Gastroesophageal sphincter (tissue), 4 donors: Measurements from ENCODE around the gene C17orf67. TPM values are rescaled to one million over a fixed set of nuclear protein-coding genes. Genes with fewer than 3 reads are reported as not detected.

Source experiments
- ATAC-seq: fragments of 150-250 bp; one replicate; pipeline ENCODE4 v1.9.1; 2016; ENCODE audit warnings: mild to moderate bottlenecking, moderate library complexity
- H3K27ac ChIP-seq, 4 donors: fragments of 200-600 bp; sonication (generic) in 3 of 4; 1 replicate in 3 of 4; 2 replicates in 1 of 4; pipeline ENCODE4 v1.5.1; 2016 to 2019
- H3K27me3 ChIP-seq: fragments of 200-600 bp; sonication (generic); one replicate; pipeline ENCODE4 v1.5.1; 2019
- H3K36me3 ChIP-seq, 2 donors: fragments of 200-600 bp; sonication (generic); one replicate each; pipeline ENCODE4 v1.5.1; 2019; ENCODE audit warnings: control low read depth in 1 of 2
- H3K4me1 ChIP-seq, 3 donors: fragments of 200-600 bp; sonication (generic); 1 replicate in 2 of 3; 2 replicates in 1 of 3; pipeline ENCODE4 v1.5.1; 2016 to 2019; ENCODE audit warnings: control low read depth in 2 of 3
- H3K4me3 ChIP-seq, 2 donors: fragments of 200-600 bp; sonication (generic); one replicate each; pipeline ENCODE4 v1.5.1; 2019; ENCODE audit warnings: mild to moderate bottlenecking in 1 of 2, moderate library complexity in 1 of 2
- H3K9me3 ChIP-seq, 3 donors: fragments of 200-600 bp; sonication (generic); one replicate each; pipeline ENCODE4 v1.5.1; 2017 to 2019; ENCODE audit warnings: control low read depth in 2 of 3
- CTCF ChIP-seq, 4 experiments: fragments of 200-600 bp in 2 of 4; fragments of 450-650 bp in 2 of 4; sonication (generic) in 1 of 4; IDR thresholded peaks; one replicate each; pipeline ENCODE4 v1.5.1; 2017 to 2019; ENCODE audit warnings: antibody characterized with exemption in 4 of 4, mild to moderate bottlenecking in 2 of 4, moderate library complexity in 2 of 4
- EP300 ChIP-seq: sonication (generic); formaldehyde crosslinking; IDR thresholded peaks from one replicate; pipeline ENCODE4 v1.6.1; 2017; ENCODE audit warnings: antibody characterized with exemption, mild to moderate bottlenecking
- POLR2A ChIP-seq, 2 donors: fragments of 450-650 bp; IDR thresholded peaks; one replicate each; pipeline ENCODE4 v1.6.1; 2017; ENCODE audit warnings: antibody characterized with exemption in 2 of 2, mild to moderate bottlenecking in 2 of 2, moderate library complexity in 1 of 2
- POLR2AphosphoS5 ChIP-seq: sonication (generic); formaldehyde crosslinking; IDR thresholded peaks from one replicate; pipeline ENCODE4 v1.6.1; 2017; ENCODE audit warnings: antibody characterized with exemption
- WGBS, 2 donors: methylation state at CpG; one replicate each; pipeline ENCODE4 v1.1.5; 2018; ENCODE audit warnings: low coverage in 1 of 2; 5-methylcytosine and 5-hydroxymethylcytosine counted together
- total RNA-seq, 4 donors: library from RNA; depleted of rRNA; stranded (reverse); fragments of >200 nt; gene quantifications; one replicate each; pipeline ENCODE4 v1.1.0, GENCODE V29; 2016

The C17orf67 gene
- total RNA-seq = 1 to 10 TPM; 1.1 to 3.5 (median 2.3) TPM

- 0% methylated on average over 6 of the region's 66 CpGs; no CpG with 5 or more reads in 1 of the 2 donors for WGBS, 2 donors
- Histone ChIP-seq H3K36me3 (no peaks in the 10 kb centered on the region), H3K27me3 (no peaks in the 10 kb centered on the region), H3K9me3 (no peaks in the 10 kb centered on the region), H3K27ac (peak within 1 kb of the TSS; percentile 40 to 96 (median 92)), H3K4me1 (peaks cover 0 to 66% (median 14%) of the 10 kb centered on the region in 3 donors), H3K4me3 (peak within 1 kb of the TSS; percentile 52 to 83)
- peak; percentile 96 for ATAC-seq
- peak; percentile 54 for TF ChIP-seq POLR2AphosphoS5
- no peak for TF ChIP-seq EP300
- peak; percentile 55 to 56 for TF ChIP-seq POLR2A (IDR thresholded peaks at IDR 0.05)
- TF ChIP-seq CTCF (IDR thresholded peaks at IDR 0.05) = peak in 3 of 4 experiments; percentile 7 to 26 (median 14)
These were observed at the start of gene C17orf67, which contains the start of gene DGKE for GRCh38 chr17:56833809-56834379. Gene C17orf67 (minus strand): TSS chr17:56833920. CDS start chr17:56815810, 18,110 bp downstream. Gene DGKE (plus strand): TSS chr17:56834151. CDS start chr17:56834796, 645 bp downstream.

- no peaks in the 10 kb centered on the region for H3K4me1 ChIP-seq
- H3K27me3 ChIP-seq = no peaks in the 10 kb centered on the region
- peaks cover 0 to 15% of the 10 kb centered on the region in 2 donors for H3K36me3 ChIP-seq
- no peaks in the 10 kb centered on the region for H3K9me3 ChIP-seq
- no peak overlapping the region for H3K4me3 ChIP-seq
- ATAC-seq = no peak
- WGBS, 2 donors = 63 to 100% methylated on average over 1 of the region's 3 CpGs
- no peak overlapping the region for H3K27ac ChIP-seq
- TF ChIP-seq POLR2AphosphoS5 (no peak), CTCF (IDR thresholded peaks at IDR 0.05) (no peak), EP300 (no peak), POLR2A (IDR thresholded peaks at IDR 0.05) (no peak)
These were observed 48.1 kb upstream of the C17orf67 start for GRCh38 chr17:56881685-56882295.

GRCh38 chr17:56880571-56880970 lies 46.9 kb upstream of the C17orf67 start:
- Histone ChIP-seq H3K36me3 (peaks cover 0 to 5% of the 10 kb centered on the region in 2 donors), H3K9me3 (no peaks in the 10 kb centered on the region), H3K4me1 (no peaks in the 10 kb centered on the region), H3K4me3 (no peak overlapping the region), H3K27ac (no peak overlapping the region), H3K27me3 (no peaks in the 10 kb centered on the region)
- no peak for ATAC-seq
- TF ChIP-seq POLR2A (IDR thresholded peaks at IDR 0.05) (no peak), EP300 (no peak), CTCF (IDR thresholded peaks at IDR 0.05) (no peak), POLR2AphosphoS5 (no peak)
- 69 to 71% methylated on average over 6 to 7 of the region's 8 CpGs for WGBS, 2 donors

GRCh38 chr17:56880133-56880532 lies 46.4 kb upstream of the C17orf67 start:
- no peak overlapping the region for H3K27ac ChIP-seq
- no peaks in the 10 kb centered on the region for H3K4me1 ChIP-seq
- H3K27me3 ChIP-seq = no peaks in the 10 kb centered on the region
- no peak overlapping the region for H3K4me3 ChIP-seq
- WGBS, 2 donors = 66 to 74% methylated on average over 2 to 3 of the region's 3 CpGs
- ATAC-seq = no peak
- H3K9me3 ChIP-seq = no peaks in the 10 kb centered on the region
- TF ChIP-seq EP300 = no peak
- no peak for TF ChIP-seq CTCF (IDR thresholded peaks at IDR 0.05)
- no peak for TF ChIP-seq POLR2A (IDR thresholded peaks at IDR 0.05)
- TF ChIP-seq POLR2AphosphoS5 = no peak
- peaks cover 0 to 5% of the 10 kb centered on the region in 2 donors for H3K36me3 ChIP-seq

GRCh38 chr17:56879280-56879679 lies 45.6 kb upstream of the C17orf67 start:
- TF ChIP-seq POLR2AphosphoS5 = no peak
- TF ChIP-seq POLR2A (IDR thresholded peaks at IDR 0.05) = no peak
- TF ChIP-seq CTCF (IDR thresholded peaks at IDR 0.05) = no peak
- no peak for TF ChIP-seq EP300
- 93% methylated on average over 5 to 7 of the region's 7 CpGs for WGBS, 2 donors

More at GRCh38 chr17:56879280-56879679, 45.6 kb upstream of the C17orf67 start:
- H3K36me3 ChIP-seq = no peaks in the 10 kb centered on the region
- no peak overlapping the region for H3K4me3 ChIP-seq
- ATAC-seq = no peak
- H3K27ac ChIP-seq = no peak overlapping the region
- no peaks in the 10 kb centered on the region for H3K4me1 ChIP-seq
- H3K27me3 ChIP-seq = no peaks in the 10 kb centered on the region
- H3K9me3 ChIP-seq = no peaks in the 10 kb centered on the region
